Natural killer cell (primary cell): ENCODE measurements around the gene JADE3. TPM values are rescaled to one million over a fixed set of nuclear protein-coding genes. Genes with fewer than 3 reads are reported as not detected.

Experiments used
- ATAC-seq, 3 donors: fragments of 150-1000 bp in 2 of 3; fragments of 200-7000 bp in 1 of 3; cut with Tn5 transposase; 1 replicate in 1 of 3; 2 replicates in 2 of 3; pipeline ENCODE4 v1.10.0; 2021; ENCODE audit warnings: mild to moderate bottlenecking in 2 of 3, moderate library complexity in 2 of 3
- DNase-seq, 2 donors: peaks; one replicate each; pipeline versions ENCODE4 v3.0.0 to v3.0.0-alpha.2; 2013 to 2021; ENCODE audit warnings: mixed read lengths in 1 of 2
- H3K27ac ChIP-seq: one replicate; pipeline ENCODE4 v1.5.1; 2013; ENCODE audit warnings: mild to moderate bottlenecking, low read length
- H3K27me3 ChIP-seq: one replicate; pipeline ENCODE4 v1.6.1; 2013; ENCODE audit warnings: low read length; ENCODE audit not compliant: control insufficient read depth, insufficient read depth
- H3K36me3 ChIP-seq: one replicate; pipeline ENCODE4 v1.6.1; 2013; ENCODE audit warnings: low read length; ENCODE audit not compliant: control insufficient read depth, insufficient read depth
- H3K4me1 ChIP-seq: one replicate; pipeline ENCODE4 v1.6.1; 2013; ENCODE audit warnings: low read length; ENCODE audit not compliant: control insufficient read depth, insufficient read depth
- H3K4me3 ChIP-seq: one replicate; pipeline ENCODE4 v1.5.1; 2013; ENCODE audit warnings: low read length
- H3K9me3 ChIP-seq: one replicate; pipeline ENCODE4 v1.6.1; 2013; ENCODE audit warnings: low read length; ENCODE audit not compliant: control insufficient read depth, insufficient read depth
- H3K27ac Mint-ChIP-seq, 2 donors: one replicate each; pipeline ENCODE4 v1.8.0; 2022; ENCODE audit warnings: mild to moderate bottlenecking in 2 of 2, mixed read lengths in 2 of 2, moderate library complexity in 1 of 2
- H3K27me3 Mint-ChIP-seq, 2 donors: one replicate each; pipeline ENCODE4 v1.8.0; 2022; ENCODE audit warnings: low read depth in 2 of 2, mixed read lengths in 2 of 2
- H3K36me3 Mint-ChIP-seq: one replicate; pipeline ENCODE4 v1.8.0; 2022; ENCODE audit warnings: mixed read lengths
- H3K4me1 Mint-ChIP-seq, 2 donors: one replicate each; pipeline ENCODE4 v1.8.0; 2022; ENCODE audit warnings: mixed read lengths in 2 of 2
- H3K4me3 Mint-ChIP-seq: one replicate; pipeline ENCODE4 v1.8.0; 2022; ENCODE audit warnings: mild to moderate bottlenecking, moderate library complexity, mixed read lengths
- H3K9me3 Mint-ChIP-seq, 2 donors: one replicate each; pipeline ENCODE4 v1.8.0; 2022; ENCODE audit warnings: mixed read lengths in 2 of 2
- CTCF ChIP-seq: fragments of 200-600 bp; IDR thresholded peaks from one replicate; pipeline ENCODE4 v1.8.0; 2022; ENCODE audit warnings: antibody characterized with exemption
- WGBS: methylation state at CpG from one replicate; pipeline ENCODE4 v1.1.7; 2013; ENCODE audit warnings: missing lambda C conversion rate; ENCODE audit not compliant: insufficient coverage; 5-methylcytosine and 5-hydroxymethylcytosine counted together
- intact Hi-C: fragments of 100-400 bp; cut with micrococcal nuclease; formaldehyde crosslinking; loops from one replicate; pipeline ENCODE4 v1.14.2; 2022
- total RNA-seq, 4 donors: library from RNA; stranded (reverse); fragments of 120-200 nt in 1 of 4; gene quantifications; one replicate each; pipeline versions ENCODE4 v1.2.3 to v1.2.4, GENCODE V29; 2013 to 2022

Gene JADE3
- total RNA-seq, 3 donors from 2014 or later (not counting 1 experiment from before 2014, with no cell fraction given), result 0.16 to 0.54 (median 0.43) TPM

- H3K36me3 ChIP-seq, result no peaks in the 10 kb centered on the region
- H3K27ac ChIP-seq, result no peak overlapping the region
- Mint-ChIP-seq H3K9me3 (peaks cover 2 to 10% of the 10 kb centered on the region in 2 donors), H3K4me1 (no peaks in the 10 kb centered on the region), H3K36me3 (no peaks in the 10 kb centered on the region), H3K27me3 (peaks cover 0 to 6% of the 10 kb centered on the region in 2 donors), H3K27ac (no peak overlapping the region), H3K4me3 (no peak overlapping the region)
- no peak for DNase-seq
- H3K4me3 ChIP-seq, result no peak overlapping the region
- intact Hi-C loops, result no loop called here
- no peak for TF ChIP-seq CTCF
- 90% methylated on average over 5 of the region's 5 CpGs for WGBS
- H3K27me3 ChIP-seq, result no peaks in the 10 kb centered on the region
- no peak for ATAC-seq
- H3K9me3 ChIP-seq, result no peaks in the 10 kb centered on the region
- H3K4me1 ChIP-seq, result no peaks in the 10 kb centered on the region
These were observed 135.8 kb downstream of the JADE3 start for GRCh38 chrX:47047989-47048388.

GRCh38 chrX:47059142-47059874 is 147.1 kb downstream of the JADE3 start:
- Mint-ChIP-seq H3K27ac (no peak overlapping the region), H3K36me3 (no peaks in the 10 kb centered on the region), H3K9me3 (no peaks in the 10 kb centered on the region), H3K4me3 (no peak overlapping the region), H3K4me1 (no peaks in the 10 kb centered on the region), H3K27me3 (no peaks in the 10 kb centered on the region)
- 80% methylated on average over 1 of the region's 1 CpG for WGBS
- no peak overlapping the region for H3K4me3 ChIP-seq
- no peak for DNase-seq
- intact Hi-C loops, result no loop called here
- no peaks in the 10 kb centered on the region for H3K27me3 ChIP-seq
- TF ChIP-seq CTCF, result no peak
- H3K4me1 ChIP-seq, result no peaks in the 10 kb centered on the region
- H3K27ac ChIP-seq, result no peak overlapping the region
- H3K9me3 ChIP-seq, result no peaks in the 10 kb centered on the region
- no peaks in the 10 kb centered on the region for H3K36me3 ChIP-seq
- no peak for ATAC-seq

GRCh38 chrX:47060708-47061107 is 148.5 kb downstream of the JADE3 start:
- no peak for ATAC-seq
- no peaks in the 10 kb centered on the region for H3K4me1 ChIP-seq
- H3K27me3 Mint-ChIP-seq, result no peaks in the 10 kb centered on the region
- no CpG with 5 or more reads among the region's 2 CpGs for WGBS
- no peaks in the 10 kb centered on the region for H3K4me1 Mint-ChIP-seq
- no peak for TF ChIP-seq CTCF
- intact Hi-C loops, result no loop called here
- H3K27me3 ChIP-seq, result no peaks in the 10 kb centered on the region
- no peaks in the 10 kb centered on the region for H3K9me3 Mint-ChIP-seq
- no peaks in the 10 kb centered on the region for H3K36me3 ChIP-seq
- no peak overlapping the region for H3K27ac ChIP-seq
- no peaks in the 10 kb centered on the region for H3K9me3 ChIP-seq
- H3K36me3 Mint-ChIP-seq, result no peaks in the 10 kb centered on the region
- no peak overlapping the region for H3K4me3 Mint-ChIP-seq
- no peak overlapping the region for H3K27ac Mint-ChIP-seq
- DNase-seq, result no peak
- no peak overlapping the region for H3K4me3 ChIP-seq
